HAP-1 (cell line): ENCODE results near the gene C18orf63.

Source experiments
- DNase-seq, 2 experiments: peaks; one replicate each; pipeline ENCODE4 v3.0.0-alpha.2; 2016 to 2020; ENCODE audit warnings: low spot score in 2 of 2
- H3K27me3 ChIP-seq: fragments of 250-450 bp; sonication (Bioruptor Pico); 2 replicates; pipeline ENCODE4 v1.5.1; 2020; ENCODE audit warnings: low read depth, mild to moderate bottlenecking, moderate library complexity
- H3K36me3 ChIP-seq: fragments of 250-450 bp; sonication (Bioruptor Pico); replicated peaks from 2 replicates; pipeline ENCODE4 v1.5.1; 2020; ENCODE audit warnings: mild to moderate bottlenecking
- H3K4me1 ChIP-seq: fragments of 250-450 bp; sonication (Bioruptor Pico); 2 replicates; pipeline ENCODE4 v1.5.1; 2020; ENCODE audit warnings: mild to moderate bottlenecking
- H3K4me3 ChIP-seq: fragments of 250-450 bp; sonication (Bioruptor Pico); 2 replicates; pipeline ENCODE4 v1.5.1; 2020; ENCODE audit warnings: mild to moderate bottlenecking, moderate library complexity
- H3K9me3 ChIP-seq: fragments of 250-450 bp; sonication (Bioruptor Pico); 2 replicates; pipeline ENCODE4 v1.5.1; 2020; ENCODE audit warnings: mild to moderate bottlenecking, moderate library complexity
- in situ Hi-C: fragments of 300-500 bp; cut with MboI; formaldehyde crosslinking; loops from 3 replicates; pipeline ENCODE4 v1.14.3; 2020; ENCODE audit warnings: low sequenced_read_pairs, inconsistent platforms, mixed read lengths

Gene C18orf63

DNA sequence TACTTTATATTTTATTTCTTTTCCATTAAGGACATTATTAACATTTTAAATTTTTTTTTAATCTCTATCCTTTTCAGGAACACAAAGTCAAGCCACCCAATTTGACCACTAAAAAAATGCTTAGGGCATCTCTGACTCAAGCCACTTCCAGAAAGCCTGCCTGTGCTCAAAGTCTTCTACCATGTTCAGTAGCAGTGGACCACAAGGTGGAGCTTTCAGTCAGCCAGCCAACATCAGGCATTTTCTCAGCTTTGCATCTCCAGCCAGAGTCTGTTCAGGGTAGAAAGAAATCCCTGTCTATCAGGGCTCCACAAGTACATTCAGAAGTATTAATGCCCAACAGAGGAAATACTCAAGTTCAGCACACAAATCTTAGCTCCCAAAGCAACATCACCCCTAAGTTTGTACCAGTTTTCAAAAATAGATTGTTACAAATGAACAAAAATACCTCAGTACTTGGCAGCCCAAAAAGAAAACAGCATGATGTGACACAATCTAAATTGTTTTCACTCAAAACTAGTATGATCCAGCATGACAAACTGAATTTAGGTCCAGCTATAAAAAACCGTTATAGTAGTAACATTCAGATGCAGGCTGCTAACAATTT is 37.6 kb downstream of the C18orf63 start:
- no peaks in the 10 kb centered on the region for H3K9me3 ChIP-seq
- no peaks in the 10 kb centered on the region for H3K36me3 ChIP-seq
- peak; percentile 18 to 28 for DNase-seq
- in situ Hi-C loops, result no loop called here
- no peaks in the 10 kb centered on the region for H3K4me1 ChIP-seq
- H3K4me3 ChIP-seq, result no peak overlapping the region
- peaks cover 8% of the 10 kb centered on the region; the same call in 1 of the 2 replicates for H3K27me3 ChIP-seq

DNA sequence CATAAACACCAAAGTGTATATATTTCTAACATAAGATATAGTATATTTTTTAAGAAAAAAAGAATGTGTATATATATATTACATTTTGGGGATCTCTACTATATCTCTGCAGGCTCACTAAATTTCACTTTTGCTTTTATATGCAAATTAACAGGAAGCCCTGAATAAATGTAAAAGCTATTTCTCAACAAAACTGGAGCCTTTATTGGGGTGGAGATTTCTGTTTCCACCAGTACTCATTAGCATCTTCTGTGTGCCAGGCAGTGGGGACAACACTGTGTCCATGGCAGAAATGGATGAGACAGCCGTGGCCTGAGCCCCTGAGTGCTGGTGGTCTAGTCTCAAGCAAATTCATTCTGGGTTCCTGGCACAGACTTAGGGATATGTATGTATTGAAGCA is 41.3 kb downstream of the C18orf63 start:
- Histone ChIP-seq H3K4me1 (no peaks in the 10 kb centered on the region), H3K4me3 (no peak overlapping the region), H3K36me3 (no peaks in the 10 kb centered on the region), H3K27me3 (peaks cover 8% of the 10 kb centered on the region; the same call in 1 of the 2 replicates), H3K9me3 (no peaks in the 10 kb centered on the region)
- in situ Hi-C loops, result no loop called here
- DNase-seq, result no peak

DNA sequence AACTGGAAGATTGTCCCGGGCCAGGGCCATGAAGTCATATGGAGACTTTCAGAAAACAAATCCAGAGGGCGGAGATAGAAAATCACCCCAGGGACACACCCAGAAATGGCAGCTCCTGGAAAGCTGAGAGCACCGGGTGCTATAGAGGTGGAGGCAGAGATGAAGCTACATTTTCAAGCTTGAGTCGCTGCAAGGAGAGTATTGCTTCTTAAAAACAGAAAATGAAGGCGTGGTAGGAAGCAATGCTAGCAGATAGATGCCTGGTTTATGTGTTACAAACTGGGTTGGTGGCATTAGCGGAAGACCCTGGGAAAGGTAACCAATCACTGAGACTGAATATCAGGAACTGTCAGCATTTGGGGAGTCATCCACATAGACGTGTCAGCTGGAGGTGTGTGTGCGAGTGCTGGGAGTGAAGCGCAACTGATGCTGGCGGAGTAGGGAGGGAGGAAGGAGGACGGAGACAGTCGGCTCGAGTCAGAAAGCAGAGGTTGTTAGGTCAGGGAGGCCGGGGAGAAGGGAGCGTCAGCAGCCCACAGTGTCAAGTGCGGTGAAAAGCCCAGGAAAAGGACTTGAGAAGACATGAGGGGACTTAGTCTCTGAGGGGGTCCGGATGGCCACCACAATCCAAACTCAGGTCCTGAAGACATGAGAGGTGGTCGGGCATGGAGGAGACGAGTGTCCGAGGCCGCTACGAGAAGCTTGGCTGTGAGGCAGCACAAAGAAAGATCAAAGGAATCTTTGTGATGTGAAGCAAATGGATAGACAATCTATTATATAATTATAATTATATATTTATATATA is 45.4 kb downstream of the C18orf63 start:
- Histone ChIP-seq H3K4me1 (no peaks in the 10 kb centered on the region), H3K4me3 (no peak overlapping the region), H3K9me3 (no peaks in the 10 kb centered on the region), H3K27me3 (no peaks in the 10 kb centered on the region), H3K36me3 (no peaks in the 10 kb centered on the region)
- DNase-seq, result no peak
- in situ Hi-C loops, result no loop called here

- no peak overlapping the region for H3K4me3 ChIP-seq
- no peaks in the 10 kb centered on the region for H3K9me3 ChIP-seq
- H3K27me3 ChIP-seq, result no peaks in the 10 kb centered on the region
- no peak for DNase-seq
- H3K36me3 ChIP-seq, result no peaks in the 10 kb centered on the region
- in situ Hi-C loops, result no loop called here
- H3K4me1 ChIP-seq, result no peaks in the 10 kb centered on the region
Measured at GRCh38 chr18:74367905-74368304, 52.3 kb downstream of the C18orf63 start.

DNA sequence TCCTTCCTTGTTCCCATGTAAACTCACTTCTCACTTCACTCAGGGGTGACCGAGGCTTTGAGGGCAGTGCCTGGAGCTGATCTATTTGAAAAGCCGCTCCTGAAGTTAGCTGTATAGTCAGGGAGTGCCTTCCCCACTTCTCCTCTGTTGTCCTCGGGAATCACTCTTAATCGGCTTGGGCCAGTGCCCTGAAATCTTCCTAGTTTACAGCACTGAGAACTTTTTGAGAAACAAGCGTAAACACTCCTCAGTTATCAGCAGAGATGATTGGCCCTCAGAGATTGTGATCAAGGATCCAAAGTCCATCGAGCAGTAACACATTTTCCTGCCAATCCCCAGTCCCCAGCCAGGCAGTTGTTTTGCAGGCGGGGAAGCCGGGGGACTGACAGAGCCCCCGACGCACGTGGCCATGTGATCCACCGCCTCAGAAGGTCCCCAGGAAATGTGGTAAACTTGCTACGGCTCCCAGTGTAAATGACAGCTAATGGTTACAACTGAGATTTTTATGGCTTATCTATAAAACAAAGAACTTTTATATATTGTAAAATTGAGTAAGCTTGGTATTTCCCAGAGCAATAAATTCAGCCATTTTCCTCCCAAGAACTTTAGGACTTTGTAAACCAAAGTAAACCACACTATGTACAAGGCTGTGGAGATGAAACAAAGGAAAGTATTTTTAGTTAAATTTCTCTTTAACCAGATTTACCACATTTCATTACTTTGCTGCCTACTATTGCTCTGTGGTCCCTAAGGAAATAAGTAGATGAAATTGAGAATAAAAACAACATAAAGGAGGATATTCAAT is 53.5 kb downstream of the C18orf63 start:
- DNase-seq, result no peak
- in situ Hi-C loops, result no loop called here
- no peaks in the 10 kb centered on the region for H3K9me3 ChIP-seq
- H3K36me3 ChIP-seq, result no peaks in the 10 kb centered on the region
- H3K27me3 ChIP-seq, result no peaks in the 10 kb centered on the region
- no peak overlapping the region for H3K4me3 ChIP-seq
- no peaks in the 10 kb centered on the region for H3K4me1 ChIP-seq

- in situ Hi-C loops, result no loop called here
Measured at GRCh38 chr18:74370115-74370514, 54.5 kb downstream of the C18orf63 start.

DNA sequence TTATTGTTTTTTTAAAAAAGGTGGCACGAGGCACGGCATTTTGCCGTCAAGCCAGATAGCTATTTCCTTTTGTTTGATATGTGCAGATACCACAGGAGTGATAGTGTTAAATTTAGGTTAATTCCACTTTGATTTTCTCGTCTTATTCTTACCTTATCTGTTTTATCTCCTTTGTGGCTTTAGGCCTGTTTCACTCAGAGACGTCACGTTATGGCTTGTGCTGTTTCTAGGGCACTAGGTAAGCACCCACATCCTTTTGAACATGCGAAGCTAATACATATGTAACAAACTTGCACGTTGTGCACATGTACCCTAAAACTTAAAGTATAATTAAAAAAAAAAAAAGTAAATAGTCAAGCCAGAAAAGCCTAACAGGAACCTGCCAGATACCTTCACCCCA is 57.8 kb downstream of the C18orf63 start:
- DNase-seq, result no peak
- H3K4me3 ChIP-seq, result no peak overlapping the region
- no peaks in the 10 kb centered on the region for H3K4me1 ChIP-seq
- in situ Hi-C loops, result no loop called here
- no peaks in the 10 kb centered on the region for H3K27me3 ChIP-seq
- H3K36me3 ChIP-seq, result no peaks in the 10 kb centered on the region
- H3K9me3 ChIP-seq, result no peaks in the 10 kb centered on the region

More at GRCh38 chr18:74370115-74370514, 54.5 kb downstream of the C18orf63 start:
- DNase-seq, result no peak
- Histone ChIP-seq H3K9me3 (no peaks in the 10 kb centered on the region), H3K36me3 (no peaks in the 10 kb centered on the region), H3K4me3 (no peak overlapping the region), H3K4me1 (no peaks in the 10 kb centered on the region), H3K27me3 (no peaks in the 10 kb centered on the region)

GRCh38 chr18:74375999-74376398 is 60.4 kb downstream of the C18orf63 start:
- H3K9me3 ChIP-seq, result no peaks in the 10 kb centered on the region

DNA sequence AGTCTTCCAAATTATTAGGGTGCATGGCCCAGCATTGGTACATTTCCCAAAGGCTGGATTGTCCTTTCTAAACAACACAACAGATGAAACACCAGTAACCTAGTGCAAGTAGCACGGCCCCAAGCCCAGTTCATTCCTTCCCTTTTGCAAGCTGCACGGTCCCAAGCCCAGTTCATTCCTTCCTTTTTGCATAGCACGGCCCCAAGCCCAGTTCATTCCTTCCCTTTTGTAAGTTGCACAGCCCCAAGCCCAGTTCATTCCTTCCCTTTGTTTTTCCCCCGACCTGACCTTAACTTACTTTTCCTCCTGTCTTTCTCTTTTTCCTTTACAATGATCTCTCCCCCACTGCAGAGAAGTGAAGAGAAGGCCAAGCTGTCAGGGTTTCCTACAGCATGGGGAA is 60.9 kb downstream of the C18orf63 start:
- in situ Hi-C loops, result no loop called here
- Histone ChIP-seq H3K4me1 (no peaks in the 10 kb centered on the region), H3K27me3 (no peaks in the 10 kb centered on the region), H3K9me3 (no peaks in the 10 kb centered on the region), H3K36me3 (no peaks in the 10 kb centered on the region), H3K4me3 (no peak overlapping the region)
- DNase-seq, result no peak

More at GRCh38 chr18:74375999-74376398, 60.4 kb downstream of the C18orf63 start:
- in situ Hi-C loops, result no loop called here
- no peaks in the 10 kb centered on the region for H3K4me1 ChIP-seq
- H3K4me3 ChIP-seq, result no peak overlapping the region
- no peak for DNase-seq
- H3K36me3 ChIP-seq, result no peaks in the 10 kb centered on the region
- no peaks in the 10 kb centered on the region for H3K27me3 ChIP-seq

GRCh38 chr18:74377776-74378175 is 62.1 kb downstream of the C18orf63 start:
- in situ Hi-C loops, result no loop called here
- Histone ChIP-seq H3K4me1 (no peaks in the 10 kb centered on the region), H3K27me3 (no peaks in the 10 kb centered on the region), H3K36me3 (no peaks in the 10 kb centered on the region), H3K4me3 (no peak overlapping the region), H3K9me3 (no peaks in the 10 kb centered on the region)
- DNase-seq, result no peak

DNA sequence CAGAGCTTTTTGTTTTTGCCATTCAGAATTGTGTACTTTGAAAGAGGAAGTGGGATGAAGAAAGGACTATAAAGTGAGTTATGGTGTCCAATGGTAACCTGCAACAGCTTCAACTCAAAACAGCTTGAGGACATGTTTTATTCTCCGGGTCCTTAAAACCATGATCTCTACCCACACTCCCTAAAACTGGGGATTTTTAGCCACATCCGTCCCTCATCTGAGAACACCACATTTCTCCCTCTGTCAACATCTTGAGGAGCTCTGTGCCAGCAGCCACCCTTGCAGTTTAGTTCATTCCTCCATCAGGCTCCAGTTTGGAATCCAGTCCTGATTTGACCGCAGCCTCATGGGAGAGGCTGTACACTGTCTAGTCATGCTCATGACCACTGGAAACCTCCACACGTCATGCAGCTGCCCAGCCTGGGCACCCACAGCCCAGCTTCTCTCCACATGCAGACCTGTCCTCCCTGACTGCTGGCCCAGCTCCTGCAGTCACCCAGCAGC is 62.6 kb downstream of the C18orf63 start:
- Histone ChIP-seq H3K4me3 (no peak overlapping the region), H3K9me3 (no peaks in the 10 kb centered on the region), H3K27me3 (no peaks in the 10 kb centered on the region), H3K36me3 (no peaks in the 10 kb centered on the region), H3K4me1 (peaks cover 2% of the 10 kb centered on the region; the same call in 1 of the 2 replicates)
- DNase-seq, result no peak
- in situ Hi-C loops, result no loop called here

DNA sequence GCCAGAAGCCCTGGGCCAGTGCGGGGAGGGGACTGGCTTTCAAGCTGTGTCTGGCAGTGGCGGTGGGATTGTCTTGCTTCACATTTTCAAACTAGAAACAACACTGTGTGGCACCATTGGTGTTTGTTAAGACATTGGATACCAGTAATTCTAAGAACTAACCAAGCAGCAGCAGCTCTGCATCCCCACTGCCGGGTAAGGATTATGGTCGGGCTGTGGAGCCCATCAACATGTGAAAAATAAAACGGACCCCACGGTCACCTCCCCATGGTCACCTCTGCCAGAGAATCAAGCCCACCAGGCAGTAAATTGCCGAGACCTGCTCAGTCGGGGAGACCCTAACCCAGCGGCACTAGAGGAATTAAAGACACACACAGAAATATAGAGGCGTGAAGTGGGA is 65.3 kb downstream of the C18orf63 start:
- Histone ChIP-seq H3K4me1 (peaks cover 10% of the 10 kb centered on the region), H3K4me3 (no peak overlapping the region), H3K9me3 (no peaks in the 10 kb centered on the region), H3K27me3 (no peaks in the 10 kb centered on the region), H3K36me3 (no peaks in the 10 kb centered on the region)
- in situ Hi-C loops, result no loop called here
- DNase-seq, result no peak

- DNase-seq, result no peak
- peaks cover 10% of the 10 kb centered on the region for H3K4me1 ChIP-seq
- no peaks in the 10 kb centered on the region for H3K9me3 ChIP-seq
- no peaks in the 10 kb centered on the region for H3K27me3 ChIP-seq
- no peak overlapping the region for H3K4me3 ChIP-seq
- in situ Hi-C loops, result no loop called here
- H3K36me3 ChIP-seq, result no peaks in the 10 kb centered on the region
Measured at GRCh38 chr18:74381621-74382295, 66.1 kb downstream of the C18orf63 start.
